Measurements from ENCODE around the gene TMEM154.

GRCh38 chr4:152684007-152684406 is 4.2 kb upstream of the TMEM154 start:
- no peak for TF ChIP-seq CTCF (IDR thresholded peaks at IDR 0.05)
- TF ChIP-seq EP300 (IDR thresholded peaks at IDR 0.05), result no peak
- TF ChIP-seq POLR2AphosphoS5 (IDR thresholded peaks at IDR 0.05), result no peak
